Upper lobe of right lung (tissue), 1 donor: ENCODE results near the gene ARSI. TPM values are rescaled to one million over a fixed set of nuclear protein-coding genes. Genes with fewer than 3 reads are reported as not detected.

Source experiments
- ATAC-seq: fragments of 200-7000 bp; cut with Tn5 transposase; one replicate; pipeline ENCODE4 v1.9.1; 2020; ENCODE audit warnings: mild to moderate bottlenecking, moderate library complexity
- DNase-seq: peaks from one replicate; pipeline ENCODE4 v3.0.0-alpha.2; 2020
- H3K27ac ChIP-seq: fragments of 200-600 bp; one replicate; pipeline ENCODE4 v1.8.0; 2022
- H3K27me3 ChIP-seq: fragments of 200-600 bp; one replicate; pipeline ENCODE4 v1.8.0; 2022; ENCODE audit warnings: mild to moderate bottlenecking
- H3K36me3 ChIP-seq: fragments of 200-600 bp; one replicate; pipeline ENCODE4 v1.8.0; 2022
- H3K4me1 ChIP-seq: fragments of 200-600 bp; one replicate; pipeline ENCODE4 v1.8.0; 2022
- H3K4me3 ChIP-seq: fragments of 200-600 bp; one replicate; pipeline ENCODE4 v1.8.0; 2022; ENCODE audit warnings: mild to moderate bottlenecking
- H3K9me3 ChIP-seq: fragments of 200-600 bp; one replicate; pipeline ENCODE4 v1.8.0; 2022
- CTCF ChIP-seq: fragments of 200-600 bp; IDR thresholded peaks from one replicate; pipeline ENCODE4 v1.8.0; 2022; ENCODE audit warnings: antibody characterized with exemption
- intact Hi-C: fragments of 100-400 bp; cut with DNase I; formaldehyde crosslinking; loops from one replicate; pipeline ENCODE4 v1.11.0; 2022
- total RNA-seq: library from RNA; stranded (reverse); fragmentation: NEBNext Ultra II Directional; extraction: Animal tissue kit (Norgen Biotek cat#: 25700); gene quantifications from one replicate; pipeline ENCODE4 v1.2.1, GENCODE V29; 2021
- donor health status: DM: no; HTN: yes; CAD: no; lungs with severe emphysema.

The ARSI gene
- total RNA-seq, 1 donor from 2014 or later, result 4.0 TPM

DNA sequence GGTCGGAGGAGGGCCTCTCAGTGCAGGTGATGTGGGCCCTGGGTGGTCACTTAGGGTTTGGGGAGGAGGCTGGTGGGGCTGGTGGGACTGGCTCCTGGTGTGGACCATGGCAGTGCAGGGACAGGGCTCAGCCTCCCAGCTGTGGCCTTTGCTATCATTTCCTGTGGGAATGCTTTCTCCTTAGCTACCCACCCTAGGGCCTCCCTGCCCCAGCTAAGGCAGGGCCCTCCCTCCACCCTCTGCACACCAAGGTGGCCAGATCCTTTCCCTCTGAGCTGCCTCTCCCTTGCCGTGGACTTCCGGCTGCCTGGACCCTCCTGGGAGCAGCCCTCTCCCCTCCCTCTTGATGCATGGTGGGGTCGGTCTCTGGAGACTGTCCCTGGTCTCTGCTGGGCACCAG is 22.7 kb upstream of the ARSI start:
- ATAC-seq, result no peak
- Histone ChIP-seq H3K4me3 (no peak overlapping the region), H3K9me3 (no peaks in the 10 kb centered on the region), H3K36me3 (no peaks in the 10 kb centered on the region), H3K4me1 (no peaks in the 10 kb centered on the region), H3K27me3 (no peaks in the 10 kb centered on the region), H3K27ac (no peak overlapping the region)
- intact Hi-C loops, result no loop called here
- TF ChIP-seq CTCF, result no peak
- DNase-seq, result no peak

DNA sequence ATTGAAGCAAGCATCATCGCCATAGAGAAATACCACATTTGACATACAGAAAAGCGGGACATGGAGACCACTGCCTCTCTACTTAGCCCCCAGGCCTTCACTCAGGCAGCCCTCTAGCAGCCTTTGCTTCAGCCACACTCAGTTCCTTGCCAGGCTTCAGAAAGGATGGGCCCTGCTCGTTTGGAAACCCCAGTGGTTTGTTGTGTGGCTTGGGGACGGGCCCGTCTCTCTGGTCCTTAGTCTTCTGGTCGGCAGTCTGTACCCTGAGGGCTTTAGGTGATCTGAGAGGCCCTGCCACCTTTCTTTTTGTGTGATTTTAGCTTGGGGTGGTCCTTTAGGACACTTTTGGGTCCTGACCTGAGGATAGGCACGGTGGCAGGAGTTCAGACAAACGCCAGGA is 21.1 kb upstream of the ARSI start:
- H3K27ac ChIP-seq, result no peak overlapping the region
- no peak for TF ChIP-seq CTCF
- H3K36me3 ChIP-seq, result no peaks in the 10 kb centered on the region
- DNase-seq, result no peak
- H3K4me3 ChIP-seq, result no peak overlapping the region
- H3K4me1 ChIP-seq, result no peaks in the 10 kb centered on the region
- no peaks in the 10 kb centered on the region for H3K9me3 ChIP-seq
- no peaks in the 10 kb centered on the region for H3K27me3 ChIP-seq
- no peak for ATAC-seq
- intact Hi-C loops, result no loop called here

DNA sequence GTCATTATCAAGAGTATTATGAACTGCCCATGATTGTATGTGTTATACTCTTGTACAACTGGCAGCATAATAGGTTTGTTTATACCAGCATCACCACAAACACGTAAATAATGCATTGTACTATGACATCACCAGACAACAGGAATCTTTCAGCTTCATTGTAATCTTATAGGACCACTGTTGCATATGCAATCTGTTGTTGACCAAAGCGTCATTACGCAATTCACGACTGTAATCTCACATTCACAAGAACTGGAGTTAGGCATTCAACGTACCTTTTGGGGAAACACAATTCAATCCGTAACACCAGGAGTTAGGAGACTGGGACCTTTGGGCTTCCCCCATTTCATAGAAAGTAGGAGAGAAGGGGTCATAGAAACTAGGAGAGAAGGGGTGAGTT is 20.4 kb upstream of the ARSI start:
- TF ChIP-seq CTCF, result no peak
- Histone ChIP-seq H3K36me3 (no peaks in the 10 kb centered on the region), H3K9me3 (no peaks in the 10 kb centered on the region), H3K4me1 (no peaks in the 10 kb centered on the region), H3K4me3 (no peak overlapping the region), H3K27me3 (no peaks in the 10 kb centered on the region), H3K27ac (no peak overlapping the region)
- no peak for DNase-seq
- intact Hi-C loops, result no loop called here
- no peak for ATAC-seq

DNA sequence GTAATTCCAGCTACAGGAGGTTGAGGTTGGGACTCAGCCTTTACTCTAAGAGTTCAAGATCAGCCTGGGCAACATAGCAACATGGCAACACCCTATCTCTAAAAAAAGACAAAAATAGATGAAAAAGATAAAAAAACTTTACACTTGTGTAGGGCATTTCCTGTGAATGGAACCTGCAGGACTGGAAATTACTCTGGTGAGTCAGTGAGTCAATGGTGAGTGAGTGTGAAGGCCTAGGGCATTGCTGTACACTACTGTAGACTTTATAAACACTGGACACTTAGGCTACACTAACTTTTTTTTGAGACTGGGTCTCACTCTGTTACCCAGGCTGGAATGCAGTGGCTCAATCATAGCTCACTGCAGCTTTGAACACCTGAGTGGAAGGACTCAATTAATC is 19.5 kb upstream of the ARSI start:
- Histone ChIP-seq H3K4me3 (no peak overlapping the region), H3K4me1 (no peaks in the 10 kb centered on the region), H3K27ac (no peak overlapping the region), H3K36me3 (no peaks in the 10 kb centered on the region), H3K27me3 (no peaks in the 10 kb centered on the region), H3K9me3 (no peaks in the 10 kb centered on the region)
- no peak for TF ChIP-seq CTCF
- ATAC-seq, result no peak
- intact Hi-C loops, result no loop called here
- DNase-seq, result no peak

- ATAC-seq (no peak), DNase-seq (no peak)
- Histone ChIP-seq H3K27ac (no peak overlapping the region), H3K36me3 (no peaks in the 10 kb centered on the region), H3K4me1 (no peaks in the 10 kb centered on the region), H3K27me3 (no peaks in the 10 kb centered on the region), H3K9me3 (no peaks in the 10 kb centered on the region), H3K4me3 (no peak overlapping the region)
- intact Hi-C loops, result no loop called here
- no peak for TF ChIP-seq CTCF
Observed at GRCh38 chr5:150321784-150322183, 19.1 kb upstream of the ARSI start.

GRCh38 chr5:150321211-150321610 is 18.5 kb upstream of the ARSI start:
- Histone ChIP-seq H3K9me3 (no peaks in the 10 kb centered on the region), H3K27me3 (no peaks in the 10 kb centered on the region), H3K4me3 (no peak overlapping the region), H3K36me3 (no peaks in the 10 kb centered on the region), H3K4me1 (no peaks in the 10 kb centered on the region), H3K27ac (no peak overlapping the region)
- intact Hi-C loops, result no loop called here
- DNase-seq, result no peak
- TF ChIP-seq CTCF, result no peak
- ATAC-seq, result no peak
